Measurements from ENCODE around the gene ZNF438. TPM values are rescaled to one million over a fixed set of nuclear protein-coding genes. Genes with fewer than 3 reads are reported as not detected.

ZNF438 gene
- total and polyA plus RNA-seq, 2 of the 13 experiments (the other 11 are each of a cell fraction or from before 2014, with no cell fraction given): 0.75 to 0.83 TPM

DNA sequence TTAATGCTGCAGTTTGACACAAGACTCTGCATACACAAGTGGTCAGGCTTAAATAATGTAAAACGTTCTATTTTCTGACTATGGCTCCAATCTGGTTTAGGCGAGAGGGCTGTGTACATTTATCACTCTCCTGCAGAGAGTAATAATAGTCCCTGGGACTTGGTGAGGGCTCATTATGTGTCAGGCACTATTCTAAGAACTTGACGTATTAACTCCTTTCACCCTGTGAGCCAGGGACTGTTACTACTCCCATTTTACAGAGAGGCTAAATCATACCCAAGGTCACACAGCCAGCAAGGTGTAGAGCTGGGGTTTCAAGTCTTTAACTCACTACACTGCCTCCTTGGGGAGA is 214.9 kb downstream of the ZNF438 start:
- H3K27me3 ChIP-seq (ENCODE audit: control insufficient read depth in 1 of 2, insufficient read depth in 2 of 2, low read length in 2 of 2): peaks cover 0 to 20% of the 10 kb centered on the region in 2 experiments; a peak in 3 of 5 replicates
- no TSS peak for BruUV-seq (replicated peaks)
- DNase-seq (ENCODE audit: low spot score) (no peak), FAIRE-seq (no peak), ATAC-seq (no peak)
- no peaks in the 10 kb centered on the region; the same call in 1 of the 2 replicates for H3K4me1 ChIP-seq (ENCODE audit: insufficient read depth, low read length)
- no peak overlapping the region for H2AFZ ChIP-seq (ENCODE audit: low read length)
- no peak overlapping the region for H3K27ac ChIP-seq (ENCODE audit: extremely low read length, insufficient read depth, low read length)
- no peak overlapping the region for H3K9ac ChIP-seq (ENCODE audit: insufficient read depth, low read depth, low read length)
- no peaks in the 10 kb centered on the region for H3K79me2 ChIP-seq (ENCODE audit: insufficient read depth, low read length)
- 63% methylated on average over 3 of the region's 3 CpGs for WGBS (ENCODE audit: low lambda C conversion rate)
- in situ Hi-C loops (cut with HindIII; ENCODE audit: extremely low pct_ligation_motif_present, low pct_unique_long_range_greater_than_20kb) (no loop called here), intact Hi-C loops (cut with micrococcal nuclease; ENCODE audit: unreplicated experiment) (no loop called here)
- no peak overlapping the region for H3K4me3 ChIP-seq (replicated peaks in 1 of 3; ENCODE audit: insufficient read depth in 1 of 3, low read depth in 2 of 3, low read length in 3 of 3)
- no peaks in the 10 kb centered on the region for H4K20me1 ChIP-seq (ENCODE audit: insufficient read depth, low read length)
- no peaks in the 10 kb centered on the region for H3K36me3 ChIP-seq (replicated peaks in 1 of 2; ENCODE audit: control insufficient read depth in 1 of 2, insufficient read depth in 2 of 2, low read length in 2 of 2)
- ChIA-PET CTCF (ENCODE audit: low intra/inter-chr PET ratio, low total read pairs) (no interaction called here), POLR2A (no interaction called here)
- H3K9me3 ChIP-seq (ENCODE audit: low read length): no peaks in the 10 kb centered on the region
- H3K4me2 ChIP-seq (ENCODE audit: low read depth, low read length): no peak overlapping the region
- TF ChIP-seq, protein P1, sequence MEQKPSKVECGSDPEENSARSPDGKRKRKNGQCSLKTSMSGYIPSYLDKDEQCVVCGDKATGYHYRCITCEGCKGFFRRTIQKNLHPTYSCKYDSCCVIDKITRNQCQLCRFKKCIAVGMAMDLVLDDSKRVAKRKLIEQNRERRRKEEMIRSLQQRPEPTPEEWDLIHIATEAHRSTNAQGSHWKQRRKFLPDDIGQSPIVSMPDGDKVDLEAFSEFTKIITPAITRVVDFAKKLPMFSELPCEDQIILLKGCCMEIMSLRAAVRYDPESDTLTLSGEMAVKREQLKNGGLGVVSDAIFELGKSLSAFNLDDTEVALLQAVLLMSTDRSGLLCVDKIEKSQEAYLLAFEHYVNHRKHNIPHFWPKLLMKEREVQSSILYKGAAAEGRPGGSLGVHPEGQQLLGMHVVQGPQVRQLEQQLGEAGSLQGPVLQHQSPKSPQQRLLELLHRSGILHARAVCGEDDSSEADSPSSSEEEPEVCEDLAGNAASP (CRISPR knock-in tag; IDR thresholded peaks at IDR 0.05; ENCODE audit: borderline replicate concordance): no peak
- TF ChIP-seq ZNF572 (CRISPR knock-in tag; IDR thresholded peaks at IDR 0.05) (no peak), MIER2 (CRISPR knock-in tag; IDR thresholded peaks at IDR 0.05) (no peak), ZNF432 (CRISPR knock-in tag; IDR thresholded peaks at IDR 0.05; ENCODE audit: borderline replicate concordance) (no peak), ZSCAN31 (CRISPR knock-in tag; IDR thresholded peaks at IDR 0.05; ENCODE audit: low read depth) (no peak), ZNF782 (CRISPR knock-in tag; IDR thresholded peaks at IDR 0.05; ENCODE audit: borderline replicate concordance) (no peak), ZNF234 (CRISPR knock-in tag; conservative IDR thresholded peaks at IDR 0.05) (no peak), ZNF292 (CRISPR knock-in tag; IDR thresholded peaks at IDR 0.05; ENCODE audit: borderline replicate concordance, low read depth) (no peak), ZNF713 (CRISPR knock-in tag; IDR thresholded peaks at IDR 0.05) (no peak), ATAD3A (CRISPR knock-in tag; IDR thresholded peaks at IDR 0.05) (no peak)
- TF ChIP-seq, protein P2, sequence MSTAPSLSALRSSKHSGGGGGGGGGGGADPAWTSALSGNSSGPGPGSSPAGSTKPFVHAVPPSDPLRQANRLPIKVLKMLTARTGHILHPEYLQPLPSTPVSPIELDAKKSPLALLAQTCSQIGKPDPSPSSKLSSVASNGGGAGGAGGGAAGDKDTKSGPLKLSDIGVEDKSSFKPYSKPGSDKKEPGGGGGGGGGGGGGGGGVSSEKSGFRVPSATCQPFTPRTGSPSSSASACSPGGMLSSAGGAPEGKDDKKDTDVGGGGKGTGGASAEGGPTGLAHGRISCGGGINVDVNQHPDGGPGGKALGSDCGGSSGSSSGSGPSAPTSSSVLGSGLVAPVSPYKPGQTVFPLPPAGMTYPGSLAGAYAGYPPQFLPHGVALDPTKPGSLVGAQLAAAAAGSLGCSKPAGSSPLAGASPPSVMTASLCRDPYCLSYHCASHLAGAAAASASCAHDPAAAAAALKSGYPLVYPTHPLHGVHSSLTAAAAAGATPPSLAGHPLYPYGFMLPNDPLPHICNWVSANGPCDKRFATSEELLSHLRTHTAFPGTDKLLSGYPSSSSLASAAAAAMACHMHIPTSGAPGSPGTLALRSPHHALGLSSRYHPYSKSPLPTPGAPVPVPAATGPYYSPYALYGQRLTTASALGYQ (CRISPR knock-in tag; IDR thresholded peaks at IDR 0.05): no peak
- TF ChIP-seq, protein P3, sequence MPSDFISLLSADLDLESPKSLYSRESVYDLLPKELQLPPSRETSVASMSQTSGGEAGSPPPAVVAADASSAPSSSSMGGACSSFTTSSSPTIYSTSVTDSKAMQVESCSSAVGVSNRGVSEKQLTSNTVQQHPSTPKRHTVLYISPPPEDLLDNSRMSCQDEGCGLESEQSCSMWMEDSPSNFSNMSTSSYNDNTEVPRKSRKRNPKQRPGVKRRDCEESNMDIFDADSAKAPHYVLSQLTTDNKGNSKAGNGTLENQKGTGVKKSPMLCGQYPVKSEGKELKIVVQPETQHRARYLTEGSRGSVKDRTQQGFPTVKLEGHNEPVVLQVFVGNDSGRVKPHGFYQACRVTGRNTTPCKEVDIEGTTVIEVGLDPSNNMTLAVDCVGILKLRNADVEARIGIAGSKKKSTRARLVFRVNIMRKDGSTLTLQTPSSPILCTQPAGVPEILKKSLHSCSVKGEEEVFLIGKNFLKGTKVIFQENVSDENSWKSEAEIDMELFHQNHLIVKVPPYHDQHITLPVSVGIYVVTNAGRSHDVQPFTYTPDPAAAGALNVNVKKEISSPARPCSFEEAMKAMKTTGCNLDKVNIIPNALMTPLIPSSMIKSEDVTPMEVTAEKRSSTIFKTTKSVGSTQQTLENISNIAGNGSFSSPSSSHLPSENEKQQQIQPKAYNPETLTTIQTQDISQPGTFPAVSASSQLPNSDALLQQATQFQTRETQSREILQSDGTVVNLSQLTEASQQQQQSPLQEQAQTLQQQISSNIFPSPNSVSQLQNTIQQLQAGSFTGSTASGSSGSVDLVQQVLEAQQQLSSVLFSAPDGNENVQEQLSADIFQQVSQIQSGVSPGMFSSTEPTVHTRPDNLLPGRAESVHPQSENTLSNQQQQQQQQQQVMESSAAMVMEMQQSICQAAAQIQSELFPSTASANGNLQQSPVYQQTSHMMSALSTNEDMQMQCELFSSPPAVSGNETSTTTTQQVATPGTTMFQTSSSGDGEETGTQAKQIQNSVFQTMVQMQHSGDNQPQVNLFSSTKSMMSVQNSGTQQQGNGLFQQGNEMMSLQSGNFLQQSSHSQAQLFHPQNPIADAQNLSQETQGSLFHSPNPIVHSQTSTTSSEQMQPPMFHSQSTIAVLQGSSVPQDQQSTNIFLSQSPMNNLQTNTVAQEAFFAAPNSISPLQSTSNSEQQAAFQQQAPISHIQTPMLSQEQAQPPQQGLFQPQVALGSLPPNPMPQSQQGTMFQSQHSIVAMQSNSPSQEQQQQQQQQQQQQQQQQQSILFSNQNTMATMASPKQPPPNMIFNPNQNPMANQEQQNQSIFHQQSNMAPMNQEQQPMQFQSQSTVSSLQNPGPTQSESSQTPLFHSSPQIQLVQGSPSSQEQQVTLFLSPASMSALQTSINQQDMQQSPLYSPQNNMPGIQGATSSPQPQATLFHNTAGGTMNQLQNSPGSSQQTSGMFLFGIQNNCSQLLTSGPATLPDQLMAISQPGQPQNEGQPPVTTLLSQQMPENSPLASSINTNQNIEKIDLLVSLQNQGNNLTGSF (CRISPR knock-in tag; IDR thresholded peaks at IDR 0.05): no peak

Measured in HepG2 (cell line).